Subcutaneous adipose tissue (tissue), 4 donors: ENCODE measurements around the gene KIAA0040. TPM values are rescaled to one million over a fixed set of nuclear protein-coding genes. Genes with fewer than 3 reads are reported as not detected.

Source experiments
- CTCF ChIP-seq: fragments of 450-650 bp; IDR thresholded peaks from one replicate; pipeline ENCODE4 v1.5.1; 2016; ENCODE audit warnings: low read depth, mild to moderate bottlenecking, control low read depth, antibody characterized with exemption, moderate library complexity
- total RNA-seq, 4 donors: library from RNA; depleted of rRNA; stranded (reverse); fragments of >200 nt; gene quantifications; one replicate each; pipeline ENCODE4 v1.1.0, GENCODE V29; 2016

The KIAA0040 gene
- total RNA-seq, 4 donors from 2014 or later = 38.1 to 62.8 (median 60.8) TPM

DNA sequence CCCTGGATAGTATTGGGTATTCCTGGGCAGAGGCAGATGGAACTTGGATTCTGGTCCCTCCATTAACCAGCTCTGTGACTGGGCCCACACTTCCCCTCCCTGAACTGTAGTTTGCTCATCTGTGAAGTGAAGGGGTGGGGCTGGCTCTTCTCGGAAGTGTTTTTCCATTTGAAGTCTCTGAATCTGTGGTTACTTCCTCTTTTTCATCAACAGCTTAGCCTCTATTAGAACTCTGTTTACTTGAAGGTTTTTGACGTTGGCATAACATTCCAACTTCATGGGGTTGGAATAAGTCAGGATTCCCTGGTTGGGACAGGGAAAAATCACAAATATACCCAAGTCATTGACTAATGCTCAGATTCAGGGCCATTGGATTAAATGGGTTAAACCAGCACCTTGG, 3.6 kb downstream of the KIAA0040 start:
- TF ChIP-seq CTCF = no peak

DNA sequence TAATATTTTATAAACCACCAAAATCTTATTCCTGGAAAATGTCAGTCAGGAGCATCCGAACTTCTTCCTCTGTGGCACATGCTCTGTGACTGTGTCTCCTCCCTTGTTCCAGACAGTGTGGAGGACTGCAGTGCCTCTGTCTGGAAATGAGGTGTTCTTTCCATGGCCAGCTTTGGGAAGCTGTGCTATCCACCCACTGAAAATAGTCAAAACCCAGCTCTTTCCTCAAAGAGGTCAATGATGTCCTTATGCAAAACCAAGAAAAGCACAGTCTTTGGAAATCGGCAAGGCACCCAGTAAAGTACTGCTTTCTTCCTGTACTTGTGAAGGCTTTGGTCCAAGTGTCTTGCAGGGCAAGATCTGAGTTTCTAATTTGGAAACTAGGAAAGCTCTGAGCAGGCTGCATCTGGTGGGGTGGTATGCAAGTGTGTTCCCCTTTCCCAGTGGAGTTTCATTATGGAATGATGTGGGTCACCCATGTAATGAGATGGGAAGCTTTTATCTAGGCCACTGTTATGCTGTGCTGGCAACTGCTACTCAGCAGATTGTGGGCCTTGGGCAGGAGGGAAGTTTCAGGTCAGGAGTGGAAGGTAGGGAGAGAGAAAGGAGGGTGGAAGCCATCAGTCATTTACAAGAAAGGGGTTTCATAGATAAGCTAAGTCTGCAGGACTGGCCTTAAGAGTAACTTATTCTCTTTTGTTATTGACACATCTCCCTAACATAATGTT, 6.0 kb downstream of the KIAA0040 start:
- TF ChIP-seq CTCF = no peak

DNA sequence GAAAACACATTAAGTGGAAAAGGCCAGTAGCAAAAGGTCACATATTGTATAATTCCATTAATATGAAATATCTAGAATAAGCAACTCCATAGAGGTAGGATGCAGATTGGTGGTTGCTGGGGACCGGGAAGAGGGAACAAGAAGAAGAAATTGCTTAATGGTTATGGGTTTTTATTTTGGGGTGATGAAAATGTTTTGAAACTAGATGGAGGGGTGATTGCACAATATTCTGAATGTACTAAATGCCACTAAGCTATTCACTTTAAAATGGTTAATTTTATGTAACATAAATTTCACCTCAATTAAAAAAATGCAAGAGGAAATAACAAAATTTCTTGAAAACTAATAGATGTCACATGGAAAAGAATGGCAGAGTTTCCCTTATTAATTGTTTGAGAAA, 6.7 kb downstream of the KIAA0040 start:
- no peak for TF ChIP-seq CTCF

GRCh38 chr1:175183586-175183985, 9.0 kb downstream of the KIAA0040 start:
- no peak for TF ChIP-seq CTCF

DNA sequence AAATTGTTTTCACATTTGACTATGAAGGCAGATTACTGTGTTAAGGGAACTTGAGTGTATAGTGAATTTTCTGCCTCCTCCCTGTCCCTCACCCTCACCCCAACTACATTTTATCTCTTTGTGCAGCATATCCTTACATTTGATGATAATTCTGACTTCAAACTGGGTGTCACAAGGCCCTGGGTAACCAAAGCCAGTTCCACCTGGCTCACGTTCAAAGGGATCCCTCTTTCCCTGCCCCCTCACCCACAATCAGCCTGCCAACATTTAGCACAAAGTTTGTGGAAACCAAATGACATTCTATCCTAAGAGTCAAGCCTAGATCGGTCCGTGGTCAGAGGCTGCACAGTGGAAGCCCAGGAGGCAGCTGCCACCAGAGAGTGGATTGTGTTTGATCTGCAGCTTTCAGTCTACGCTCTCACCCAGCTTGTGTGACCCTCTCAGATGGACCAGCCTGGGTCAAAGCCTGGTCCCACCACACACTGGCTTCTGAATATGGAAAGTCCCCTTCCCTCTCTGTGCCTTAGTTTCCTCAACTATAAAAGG, 10.3 kb downstream of the KIAA0040 start:
- no peak for TF ChIP-seq CTCF

GRCh38 chr1:175179837-175180590, 12.6 kb downstream of the KIAA0040 start:
- no peak for TF ChIP-seq CTCF

DNA sequence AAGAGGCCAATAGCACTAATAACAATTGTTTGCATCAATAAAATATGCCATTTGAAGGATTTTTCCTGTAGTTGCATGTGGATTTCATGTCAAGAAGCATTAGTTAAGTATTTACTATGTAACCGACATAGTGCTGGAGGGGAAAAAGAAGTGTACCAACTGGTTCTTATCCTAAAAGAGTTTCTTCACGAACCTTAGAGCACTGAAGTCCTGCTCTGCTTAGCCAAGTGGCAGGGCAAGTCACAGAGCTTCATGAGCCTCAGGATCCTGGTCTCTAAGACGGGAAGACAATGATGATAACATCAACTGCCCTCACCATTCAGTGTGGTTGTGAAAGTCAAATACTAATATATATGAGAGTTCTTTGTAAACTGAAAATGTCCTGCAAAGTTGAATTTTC, 14.1 kb downstream of the KIAA0040 start:
- TF ChIP-seq CTCF = no peak
